GM12878 (cell line): ENCODE results near the gene MDFI. TPM values are rescaled to one million over a fixed set of nuclear protein-coding genes. Genes with fewer than 3 reads are reported as not detected.

Experiments used
- ATAC-seq: fragments of 200-7000 bp; cut with Tn5 transposase; 3 replicates; pipeline ENCODE4 v1.9.1; 2020; ENCODE audit warnings: mild to moderate bottlenecking, moderate library complexity
- BruUV-seq: library from RNA; stranded (reverse); fragments of 400-500 nt; replicated peaks from 2 replicates; lab custom pipeline; 2021; lab: Mats Ljungman, UMichigan
- CTCF ChIA-PET: fragments of 300-600 bp; sonication (Branson Sonifier 250); formaldehyde crosslinking; extraction: SDS; loops from one replicate; lab custom pipeline; 2021; ENCODE audit warnings: inconsistent platforms; lab: Yijun Ruan, JAX
- POLR2A ChIA-PET: fragments of 350-600 bp; formaldehyde crosslinking; extraction: SDS; loops from one replicate; lab custom pipeline; 2021; ENCODE audit warnings: inconsistent platforms; lab: Charles Lee
- RAD21 ChIA-PET: fragments of 300-600 bp; sonication (Branson Sonifier 250); formaldehyde crosslinking; loops from one replicate; lab custom pipeline; 2023; ENCODE audit warnings: antibody characterized with exemption; ENCODE audit not compliant: unreplicated experiment; lab: Charles Lee
- SMC1A ChIA-PET: fragments of 300-600 bp; sonication (Branson Sonifier 250); formaldehyde crosslinking; loops from one replicate; lab custom pipeline; 2023; ENCODE audit not compliant: unreplicated experiment, uncharacterized antibody; lab: Charles Lee
- DNase-seq: peaks from one replicate; pipeline ENCODE4 v3.0.0-alpha.2; 2011; ENCODE audit warnings: low read depth, low spot score
- FAIRE-seq: peaks from 3 replicates; lab custom pipeline; 2011; peaks lifted over from hg19 to GRCh38; lab: Jason Lieb, UNC
- H2AFZ ChIP-seq: 2 replicates; pipeline ENCODE4 v1.6.0; 2011; ENCODE audit warnings: low read depth, low read length, control low read depth; ENCODE audit not compliant: control insufficient read depth
- H3K27ac ChIP-seq: 2 replicates; pipeline ENCODE4 v1.5.1; 2011; ENCODE audit warnings: control low read depth; ENCODE audit not compliant: control insufficient read depth, insufficient read depth
- H3K27me3 ChIP-seq, 2 experiments: replicated peaks in 1 of 2; 2 replicates each; pipeline versions ENCODE4 v1.6.0 to v1.6.1; 2011; ENCODE audit warnings: low read length in 1 of 2; ENCODE audit not compliant: control insufficient read depth in 2 of 2, insufficient read depth in 2 of 2
- H3K36me3 ChIP-seq, 2 experiments: 2 replicates each; pipeline ENCODE4 v1.5.1; 2011; ENCODE audit warnings: low read length in 1 of 2; ENCODE audit not compliant: control insufficient read depth in 2 of 2, insufficient read depth in 2 of 2
- H3K4me1 ChIP-seq: 2 replicates; pipeline ENCODE4 v1.6.1; 2011; ENCODE audit warnings: mild to moderate bottlenecking, low read length, moderate library complexity, mixed read lengths; ENCODE audit not compliant: control insufficient read depth, insufficient read depth
- H3K4me2 ChIP-seq: 2 replicates; pipeline ENCODE4 v1.6.0; 2011; ENCODE audit warnings: control low read depth; ENCODE audit not compliant: control insufficient read depth, insufficient read depth
- H3K4me3 ChIP-seq: fragments of 200-600 bp; sonication (generic); 2 replicates; pipeline ENCODE4 v1.5.1; 2016
- H3K79me2 ChIP-seq: 2 replicates; pipeline ENCODE4 v1.6.0; 2011; ENCODE audit warnings: low read length; ENCODE audit not compliant: control insufficient read depth, insufficient read depth
- H3K9ac ChIP-seq: 2 replicates; pipeline ENCODE4 v1.8.0; 2011; ENCODE audit warnings: low read length, control low read depth, mixed read lengths; ENCODE audit not compliant: control insufficient read depth, insufficient read depth
- H3K9me3 ChIP-seq: replicated peaks from 3 replicates; pipeline ENCODE4 v1.5.1; 2011; ENCODE audit warnings: mild to moderate bottlenecking, low read length; ENCODE audit not compliant: control insufficient read depth, insufficient read depth
- H4K20me1 ChIP-seq: 2 replicates; pipeline ENCODE4 v1.6.0; 2011; ENCODE audit not compliant: control insufficient read depth, insufficient read depth
- ASH2L ChIP-seq: fragments of 300-600, 200-600 bp; sonication (generic); IDR thresholded peaks from 2 replicates; pipeline ENCODE4 v1.6.1; 2017; ENCODE audit warnings: low read depth, mild to moderate bottlenecking, borderline replicate concordance
- CHD2 ChIP-seq: IDR thresholded peaks from 2 replicates; pipeline ENCODE4 v1.6.1; 2011; ENCODE audit warnings: low read depth, low read length, improper control_type of control experiment, borderline replicate concordance
- EED ChIP-seq: sonication (generic); IDR thresholded peaks from 2 replicates; pipeline ENCODE4 v1.6.1; 2016; ENCODE audit warnings: antibody characterized with exemption, low read depth
- NBN ChIP-seq: fragments of 450-650 bp; IDR thresholded peaks from 2 replicates; pipeline ENCODE4 v1.6.1; 2016
- NFXL1 ChIP-seq: fragments of 450-650 bp; IDR thresholded peaks from 2 replicates; pipeline ENCODE4 v1.6.1; 2017; ENCODE audit warnings: antibody characterized with exemption, mild to moderate bottlenecking, borderline replicate concordance
- RFX5 ChIP-seq: IDR thresholded peaks from 2 replicates; pipeline ENCODE4 v1.6.1; 2011; ENCODE audit warnings: low read depth, low read length, improper control_type of control experiment
- RUNX3 ChIP-seq: IDR thresholded peaks from 2 replicates; pipeline ENCODE4 v1.6.1; 2012; ENCODE audit warnings: low read length, inconsistent platforms
- SP1 ChIP-seq: IDR thresholded peaks from one replicate; pipeline ENCODE4 v1.6.1; 2011; ENCODE audit warnings: low read depth, low read length
- TARDBP ChIP-seq: IDR thresholded peaks from 2 replicates; pipeline ENCODE4 v1.6.1; 2016; ENCODE audit warnings: borderline replicate concordance
- WGBS: methylation state at CpG from one replicate; pipeline ENCODE4 v1.1.6; 2016; ENCODE audit warnings: low lambda C conversion rate; ENCODE audit not compliant: insufficient replicate concordance, insufficient coverage; ENCODE audit errors: missing lambda C conversion rate; 5-methylcytosine and 5-hydroxymethylcytosine counted together
- in situ Hi-C: fragments of 300-500 bp; cut with MboI; formaldehyde crosslinking; loops from 9 replicates; pipeline ENCODE4 v1.14.3; 2018; ENCODE audit warnings: mixed read lengths
- intact Hi-C: fragments of 100-400 bp; cut with micrococcal nuclease; formaldehyde crosslinking; loops from one replicate; pipeline ENCODE4 v1.14.2; 2022; ENCODE audit not compliant: unreplicated experiment
- polyA plus RNA-seq, 11 experiments: library from polyadenylated mRNA; depleted of rRNA in 4 of 11; unstranded in 6 of 11; stranded (reverse) in 5 of 11; fragments of >200 nt; fragmentation: Nextera tagmentation in 4 of 11; fragmentation: Illumina TruSeq in 1 of 11; extraction: Ambion mirVana in 4 of 11; extraction: Trizol in 1 of 11; gene quantifications; 1 replicate in 1 of 11; 2 replicates in 10 of 11; pipeline versions ENCODE4 v1.2.1 to v1.2.3, GENCODE V29; 2011 to 2016; ENCODE audit warnings: inconsistent platforms in 2 of 11, missing spikeins in 2 of 11, low read depth in 1 of 11
- total RNA-seq, 4 experiments: library from RNA; depleted of rRNA in 3 of 4; stranded (reverse); fragments of >200 nt in 3 of 4; fragmentation: Illumina TruSeq in 1 of 4; extraction: Trizol in 1 of 4; gene quantifications; 2 replicates each; pipeline versions ENCODE4 v1.2.1 to v1.2.3, GENCODE V29; 2013 to 2021
- TF ChIP-seq, protein P1 (sequence below): IDR thresholded peaks from 2 replicates; pipeline ENCODE4 v1.6.1; 2011; ENCODE audit warnings: low read depth, mild to moderate bottlenecking, low read length, moderate library complexity, borderline replicate concordance; ENCODE audit errors: extremely low read depth

MDFI gene
- total and polyA plus RNA-seq, 10 of the 15 experiments (the other 5 are each of a cell fraction or from before 2014, with no cell fraction given), result not detected

DNA sequence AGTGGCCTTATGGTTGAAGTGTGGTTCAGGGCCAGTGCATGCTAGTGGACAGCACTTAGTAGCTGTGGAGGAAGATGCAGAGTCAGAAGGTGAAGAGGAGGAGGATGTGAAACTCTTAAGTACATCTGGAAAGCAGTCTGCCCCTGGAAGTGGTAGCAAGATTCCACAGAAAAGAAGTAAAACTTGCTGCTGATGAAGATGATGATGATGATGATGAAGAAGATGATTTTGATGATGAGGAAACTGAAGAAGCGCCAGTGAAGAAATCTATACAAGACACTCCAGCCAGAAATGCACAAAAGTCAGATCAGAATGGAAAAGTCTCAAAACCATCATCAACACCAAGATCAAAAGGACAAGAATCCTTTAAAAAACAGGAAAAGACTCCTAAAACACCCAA, 28.9 kb downstream of the MDFI start (continued):
- TF ChIP-seq RFX5 (no peak), RUNX3 (no peak)

DNA sequence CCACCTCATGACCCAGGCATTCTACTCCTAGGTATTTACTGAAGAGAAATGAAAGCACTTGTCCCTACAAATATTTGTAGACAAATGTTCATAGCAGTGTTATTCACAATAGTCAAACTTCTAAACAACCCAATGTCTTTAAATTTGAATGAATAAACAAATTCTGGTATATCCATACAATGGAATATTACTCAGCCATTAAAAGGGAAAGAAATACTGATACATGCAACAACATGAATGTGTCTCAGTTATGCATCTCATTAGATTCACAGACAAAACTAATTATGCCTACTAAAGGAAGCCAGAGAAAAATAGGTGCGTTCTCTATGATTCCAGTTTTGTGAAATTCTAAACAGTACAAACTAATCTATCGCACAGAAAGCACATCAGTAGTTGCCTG, 30.7 kb downstream of the MDFI start:
- Histone ChIP-seq H3K4me3 (no peak overlapping the region), H3K79me2 (no peaks in the 10 kb centered on the region), H3K4me2 (no peak overlapping the region), H3K27me3 (no peaks in the 10 kb centered on the region), H3K27ac (no peak overlapping the region), H3K9ac (no peak overlapping the region), H3K9me3 (no peaks in the 10 kb centered on the region), H4K20me1 (no peaks in the 10 kb centered on the region), H3K36me3 (no peaks in the 10 kb centered on the region), H2AFZ (no peak overlapping the region), H3K4me1 (no peaks in the 10 kb centered on the region)
- ChIA-PET POLR2A (no interaction called here), RAD21 (no interaction called here), CTCF (no interaction called here), SMC1A (no interaction called here)
- intact Hi-C loops, result no loop called here
- TF ChIP-seq NFXL1, result no peak
- TF ChIP-seq, protein P1, sequence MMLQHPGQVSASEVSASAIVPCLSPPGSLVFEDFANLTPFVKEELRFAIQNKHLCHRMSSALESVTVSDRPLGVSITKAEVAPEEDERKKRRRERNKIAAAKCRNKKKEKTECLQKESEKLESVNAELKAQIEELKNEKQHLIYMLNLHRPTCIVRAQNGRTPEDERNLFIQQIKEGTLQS, result no peak
- TF ChIP-seq SP1, result no peak
- TF ChIP-seq EED, result no peak
- TF ChIP-seq CHD2, result no peak
- TF ChIP-seq ASH2L, result no peak
- no peak for TF ChIP-seq TARDBP
- TF ChIP-seq NBN, result no peak
- ATAC-seq (no peak), DNase-seq (no peak), FAIRE-seq (no peak)
- WGBS, result 74% methylated on average over 2 of the region's 2 CpGs
- in situ Hi-C loops, result no loop called here
- BruUV-seq, result no TSS peak
